ENCODE measurements around the gene PYY.

- TF ChIP-seq SIN3A (IDR thresholded peaks at IDR 0.05; ENCODE audit: borderline replicate concordance, insufficient read depth, low read length) (no peak), REST (IDR thresholded peaks at IDR 0.05; ENCODE audit: insufficient read depth in 1 of 2, low read depth in 2 of 2, low read length in 2 of 2) (no peak), FOXP2 (optimal IDR thresholded peaks at IDR 0.05; ENCODE audit: borderline replicate concordance, extremely low read depth, extremely low read length, insufficient read depth) (no peak), POLR2AphosphoS5 (IDR thresholded peaks at IDR 0.05; ENCODE audit: low read depth, low read length) (no peak)
These were observed at the start of gene PYY for GRCh38 chr17:43953746-43954145.
